Measurements from ENCODE around the gene PLA2G5. TPM values are rescaled to one million over a fixed set of nuclear protein-coding genes. Genes with fewer than 3 reads are reported as not detected.
A peak's percentile ranks its signal among the peaks of the same experiment; 100 is the strongest.
"Not testable (repeated sequence)": the region's sequence is repeated elsewhere in the genome, so short reads cannot be mapped to it uniquely, and the experiment has no call there.

Gene PLA2G5
- total RNA-seq, 2 donors from 2014 or later = 0.52 to 5.9 TPM

DNA sequence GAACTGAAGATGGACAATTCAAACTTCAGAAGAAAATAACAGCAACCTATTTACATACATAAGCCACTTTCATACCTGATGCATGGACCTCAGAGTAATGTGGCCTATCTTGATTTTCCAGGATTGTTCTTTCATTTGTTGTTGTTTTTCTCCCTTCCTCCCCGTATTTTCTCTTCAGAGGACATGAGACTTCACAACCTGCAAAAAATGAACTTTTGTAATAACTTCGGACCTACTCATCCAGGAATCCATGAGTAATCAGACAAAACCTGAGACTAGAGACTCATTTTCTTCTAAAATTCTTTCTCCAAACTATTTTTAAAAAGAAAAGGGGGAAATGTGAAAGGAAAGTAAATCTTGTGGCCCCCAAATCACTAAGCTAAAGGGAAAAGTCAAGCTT lies 17.6 kb upstream of the PLA2G5 start:
- 44 to 81% methylated on average over 2 of the region's 2 CpGs for WGBS, 2 donors
- no peaks in the 10 kb centered on the region for H3K27me3 ChIP-seq
- no peak for TF ChIP-seq POLR2A (IDR thresholded peaks at IDR 0.05)
- TF ChIP-seq, protein P1, sequence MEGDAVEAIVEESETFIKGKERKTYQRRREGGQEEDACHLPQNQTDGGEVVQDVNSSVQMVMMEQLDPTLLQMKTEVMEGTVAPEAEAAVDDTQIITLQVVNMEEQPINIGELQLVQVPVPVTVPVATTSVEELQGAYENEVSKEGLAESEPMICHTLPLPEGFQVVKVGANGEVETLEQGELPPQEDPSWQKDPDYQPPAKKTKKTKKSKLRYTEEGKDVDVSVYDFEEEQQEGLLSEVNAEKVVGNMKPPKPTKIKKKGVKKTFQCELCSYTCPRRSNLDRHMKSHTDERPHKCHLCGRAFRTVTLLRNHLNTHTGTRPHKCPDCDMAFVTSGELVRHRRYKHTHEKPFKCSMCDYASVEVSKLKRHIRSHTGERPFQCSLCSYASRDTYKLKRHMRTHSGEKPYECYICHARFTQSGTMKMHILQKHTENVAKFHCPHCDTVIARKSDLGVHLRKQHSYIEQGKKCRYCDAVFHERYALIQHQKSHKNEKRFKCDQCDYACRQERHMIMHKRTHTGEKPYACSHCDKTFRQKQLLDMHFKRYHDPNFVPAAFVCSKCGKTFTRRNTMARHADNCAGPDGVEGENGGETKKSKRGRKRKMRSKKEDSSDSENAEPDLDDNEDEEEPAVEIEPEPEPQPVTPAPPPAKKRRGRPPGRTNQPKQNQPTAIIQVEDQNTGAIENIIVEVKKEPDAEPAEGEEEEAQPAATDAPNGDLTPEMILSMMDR (IDR thresholded peaks at IDR 0.05) = no peak

DNA sequence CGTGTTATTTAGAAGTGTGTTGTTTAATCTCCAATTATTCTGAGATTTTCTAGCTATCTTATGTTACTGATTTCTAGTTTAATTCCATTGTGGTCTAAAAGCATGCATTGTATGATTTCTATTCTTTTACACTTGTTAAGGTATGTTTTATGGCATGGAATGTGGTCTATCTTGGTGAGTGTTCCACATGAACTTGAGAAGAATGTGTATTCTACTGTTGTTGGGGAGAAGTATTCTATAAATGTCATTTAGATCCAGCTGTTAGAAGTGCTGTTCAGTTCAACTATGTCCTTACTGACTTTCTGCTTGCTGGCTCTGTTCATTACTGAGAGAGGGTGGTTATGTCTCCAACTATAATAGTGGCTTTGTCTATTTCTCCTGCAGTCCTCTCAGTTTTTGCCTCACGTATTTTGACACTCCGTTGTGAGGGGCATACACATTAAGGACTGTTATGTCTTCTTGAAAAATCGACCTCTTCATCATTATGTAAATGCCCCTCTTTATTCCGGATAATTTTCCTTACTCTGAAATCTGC lies 12.0 kb upstream of the PLA2G5 start:
- intact Hi-C loops (cut with DNase I) = no loop called here
- ATAC-seq (no peak), DNase-seq (no peak)
- Histone ChIP-seq H3K4me1 (no peaks in the 10 kb centered on the region), H3K4me3 (no peak overlapping the region), H3K36me3 (replicated peaks in 1 of 2; ENCODE audit: insufficient read depth in 1 of 2, low read depth in 2 of 2) (no peaks in the 10 kb centered on the region), H3K27ac (no peak overlapping the region), H3K9me3 (no peaks in the 10 kb centered on the region), H3K27me3 (no peaks in the 10 kb centered on the region)
- no peak for TF ChIP-seq POLR2A (IDR thresholded peaks at IDR 0.05)
- TF ChIP-seq, protein P1 (IDR thresholded peaks at IDR 0.05) = no peak
- WGBS, 2 donors = 29 to 39% methylated on average over 5 of the region's 5 CpGs

More for the DNA sequence above, 17.6 kb upstream of the PLA2G5 start:
- peaks cover 0 to 7% (median 0%) of the 10 kb centered on the region in 3 donors for H3K9me3 ChIP-seq
- H3K36me3 ChIP-seq (replicated peaks in 1 of 2; ENCODE audit: insufficient read depth in 1 of 2, low read depth in 2 of 2) = no peaks in the 10 kb centered on the region
- H3K4me3 ChIP-seq = no peak overlapping the region
- DNase-seq = no peak
- no peaks in the 10 kb centered on the region for H3K4me1 ChIP-seq
- no peak overlapping the region for H3K27ac ChIP-seq
- intact Hi-C loops (cut with DNase I) = no loop called here
- no peak for ATAC-seq

DNA sequence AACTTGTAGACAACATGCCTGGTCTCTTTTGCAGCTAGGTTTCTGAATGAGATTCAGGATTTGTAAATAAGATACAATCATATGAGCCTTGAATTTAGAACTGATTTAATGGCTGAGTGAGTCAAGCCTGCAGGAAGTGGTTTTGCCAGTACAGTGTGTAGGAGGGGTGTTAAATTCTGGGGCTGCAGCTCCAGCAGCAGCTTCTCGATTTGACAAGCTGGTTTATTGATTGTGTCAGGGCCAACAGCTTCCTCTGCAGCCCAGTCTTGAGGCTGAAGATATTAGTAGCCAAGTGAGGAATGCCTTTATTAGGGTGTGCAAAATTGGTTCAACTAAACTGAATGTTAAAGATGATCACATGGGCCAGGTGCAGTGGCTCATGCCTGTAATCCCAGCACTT lies 11.5 kb upstream of the PLA2G5 start:
- DNase-seq = peak in 1 of 4 donors; percentile 21
- Histone ChIP-seq H3K4me3 (no peak overlapping the region), H3K27me3 (no peaks in the 10 kb centered on the region), H3K36me3 (replicated peaks in 1 of 2; ENCODE audit: insufficient read depth in 1 of 2, low read depth in 2 of 2) (no peaks in the 10 kb centered on the region), H3K9me3 (no peaks in the 10 kb centered on the region), H3K4me1 (no peaks in the 10 kb centered on the region), H3K27ac (no peak overlapping the region)
- intact Hi-C loops (cut with DNase I) = no loop called here
- TF ChIP-seq, protein P1 (IDR thresholded peaks at IDR 0.05) = no peak
- no peak for TF ChIP-seq POLR2A (IDR thresholded peaks at IDR 0.05)
- WGBS, 2 donors = 0% methylated on average over 1 of the region's 1 CpG
- no peak for ATAC-seq

DNA sequence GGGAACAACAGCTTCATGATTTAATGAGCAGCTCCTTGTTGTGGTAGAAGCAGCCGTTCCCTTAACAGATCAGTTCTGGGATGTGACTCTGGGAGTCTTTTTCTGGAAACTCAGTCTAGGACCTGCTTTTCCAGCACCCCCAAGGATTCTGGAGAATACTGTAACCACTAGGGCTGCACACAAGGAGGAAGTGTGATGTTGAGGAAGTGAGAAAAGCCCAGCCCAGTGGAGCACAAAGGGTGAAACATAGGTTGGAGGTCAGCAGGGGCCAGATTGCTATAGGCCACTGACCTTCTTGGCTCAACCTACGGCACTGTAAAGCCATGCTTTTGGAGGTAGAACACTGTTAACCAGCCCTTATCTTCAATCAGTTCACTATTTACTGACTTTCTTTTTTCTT lies 10.1 kb upstream of the PLA2G5 start:
- DNase-seq = peak in 1 of 4 donors; percentile 13
- TF ChIP-seq, protein P1 (IDR thresholded peaks at IDR 0.05) = no peak
- TF ChIP-seq POLR2A (IDR thresholded peaks at IDR 0.05) = no peak

DNA sequence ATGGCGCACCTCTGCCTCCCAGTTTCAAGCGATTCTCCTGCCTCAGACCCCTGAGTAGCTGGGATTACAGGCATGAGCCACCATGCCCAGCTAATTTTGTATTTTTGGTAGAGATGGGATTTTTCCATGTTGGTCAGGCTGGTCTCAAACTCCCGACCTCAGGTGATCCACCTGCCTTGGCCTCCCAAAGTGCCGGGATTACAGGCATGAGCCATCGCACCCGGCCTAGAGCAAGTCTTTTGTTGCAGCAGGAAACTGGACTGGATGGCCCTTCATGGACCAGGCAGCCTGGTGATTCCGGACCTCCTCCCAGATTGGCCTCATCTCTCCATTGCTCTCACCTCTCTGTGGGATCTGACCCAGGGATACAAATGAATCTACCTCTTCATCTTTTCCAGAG lies 9.2 kb upstream of the PLA2G5 start:
- H3K4me3 ChIP-seq; ATAC-seq; H3K4me1 ChIP-seq; H3K9me3 ChIP-seq; H3K27me3 ChIP-seq; H3K27ac ChIP-seq; H3K36me3 ChIP-seq (replicated peaks in 1 of 2; ENCODE audit: insufficient read depth in 1 of 2, low read depth in 2 of 2); intact Hi-C loops (cut with DNase I); DNase-seq: not testable (repeated sequence)
- 84 to 92% methylated on average over 7 of the region's 7 CpGs for WGBS, 2 donors

More for the DNA sequence above, 10.1 kb upstream of the PLA2G5 start:
- no peaks in the 10 kb centered on the region for H3K9me3 ChIP-seq
- no peaks in the 10 kb centered on the region for H3K27me3 ChIP-seq
- H3K4me3 ChIP-seq = no peak overlapping the region
- WGBS, 2 donors = 62 to 83% methylated on average over 2 of the region's 2 CpGs
- no peaks in the 10 kb centered on the region for H3K4me1 ChIP-seq
- H3K27ac ChIP-seq = no peak overlapping the region
- no peaks in the 10 kb centered on the region for H3K36me3 ChIP-seq (replicated peaks in 1 of 2; ENCODE audit: insufficient read depth in 1 of 2, low read depth in 2 of 2)
- no peak for ATAC-seq
- intact Hi-C loops (cut with DNase I) = no loop called here

Data from body of pancreas (tissue), 4 donors.